H1 (cell line): Measurements from ENCODE around the gene POTEG.
"Not testable (repeated sequence)": the region's sequence is repeated elsewhere in the genome, so short reads cannot be mapped to it uniquely, and the experiment has no call there.

Source experiments
- CEBPB ChIP-seq: IDR thresholded peaks from 2 replicates; pipeline ENCODE4 v1.6.1; 2012; ENCODE audit warnings: low read depth, low read length
- CREB1 ChIP-seq: IDR thresholded peaks from 2 replicates; pipeline ENCODE4 v1.6.1; 2012; ENCODE audit warnings: inconsistent platforms
- CTCF ChIP-seq, 3 experiments: IDR thresholded peaks; 1 replicate in 2 of 3; 2 replicates in 1 of 3; pipeline versions ENCODE4 v1.5.1 to v1.6.1; 2011; ENCODE audit warnings: low read length in 3 of 3, mild to moderate bottlenecking in 3 of 3, inconsistent platforms in 2 of 3, low read depth in 1 of 3, moderate library complexity in 1 of 3; ENCODE audit not compliant: insufficient read depth in 1 of 3; ENCODE audit errors: control extremely low read depth in 1 of 3
- EZH2 ChIP-seq: fragments of 200-600 bp; sonication (generic); IDR thresholded peaks from 2 replicates; pipeline ENCODE4 v1.7.1; 2012; ENCODE audit warnings: low read depth, mild to moderate bottlenecking, moderate library complexity, low read length, inconsistent platforms; ENCODE audit not compliant: severe bottlenecking
- JUND ChIP-seq: IDR thresholded peaks from 2 replicates; pipeline ENCODE4 v1.6.1; 2011; ENCODE audit warnings: mild to moderate bottlenecking, improper control_type of control experiment, low read length
- KDM5A ChIP-seq: fragments of 200-600 bp; IDR thresholded peaks from 2 replicates; pipeline ENCODE4 v1.7.1; 2012; ENCODE audit warnings: mild to moderate bottlenecking, low read length, inconsistent platforms, mixed read lengths
- PHF8 ChIP-seq: fragments of 200-600 bp; sonication (generic); conservative IDR thresholded peaks from 2 replicates; pipeline ENCODE4 v1.7.1; 2012; ENCODE audit warnings: low read depth, mild to moderate bottlenecking, inconsistent platforms, low read length, moderate library complexity
- POLR2A ChIP-seq, 2 experiments: IDR thresholded peaks; 1 replicate in 1 of 2; 2 replicates in 1 of 2; pipeline ENCODE4 v1.6.1; 2011; ENCODE audit warnings: low read depth in 2 of 2, low read length in 2 of 2, mild to moderate bottlenecking in 2 of 2; ENCODE audit errors: control extremely low read depth in 1 of 2
- POLR2AphosphoS5 ChIP-seq: IDR thresholded peaks from 2 replicates; pipeline ENCODE4 v1.6.1; 2011; ENCODE audit warnings: low read depth, low read length
- RAD21 ChIP-seq, 2 experiments: IDR thresholded peaks in 1 of 2; conservative IDR thresholded peaks in 1 of 2; 2 replicates each; pipeline ENCODE4 v1.6.1; 2011; ENCODE audit warnings: low read depth in 2 of 2, low read length in 2 of 2, improper control_type of control experiment in 1 of 2, inconsistent platforms in 1 of 2, mild to moderate bottlenecking in 1 of 2, moderate library complexity in 1 of 2
- TAF1 ChIP-seq: IDR thresholded peaks from 2 replicates; pipeline ENCODE4 v1.6.1; 2011; ENCODE audit warnings: mild to moderate bottlenecking, low read depth, low read length
- TF ChIP-seq, protein P1 (sequence below): IDR thresholded peaks from 2 replicates; pipeline ENCODE4 v1.6.1; 2012; ENCODE audit warnings: inconsistent platforms

DNA sequence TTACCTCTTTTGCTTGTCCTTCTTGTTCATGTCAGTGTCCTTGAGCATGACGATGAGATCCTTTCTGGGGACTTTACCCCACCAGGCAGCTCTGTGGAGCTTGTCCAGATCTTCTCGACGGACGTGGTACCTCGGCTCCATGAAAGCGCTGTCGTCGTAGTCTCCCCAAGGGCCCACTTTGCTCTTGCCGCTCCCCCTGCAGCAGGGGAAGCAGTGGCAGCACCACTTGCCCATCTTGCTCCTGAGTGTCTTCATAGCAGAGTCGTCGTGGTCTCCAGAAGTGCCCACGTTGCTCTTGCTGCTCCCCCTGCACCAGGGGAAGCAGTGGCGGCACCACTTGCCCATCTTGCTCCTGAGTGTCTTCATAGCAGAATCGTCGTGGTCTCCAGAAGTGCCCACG lies 376 bp downstream of the POTEG start:
- TF ChIP-seq CREB1; KDM5A; CTCF (IDR thresholded peaks at IDR 0.05; ENCODE audit: control extremely low read depth in 1 of 3, insufficient read depth in 1 of 3, low read depth in 1 of 3, low read length in 3 of 3); JUND; POLR2A (IDR thresholded peaks at IDR 0.05; ENCODE audit: control extremely low read depth in 1 of 2, low read depth in 2 of 2, low read length in 2 of 2); TAF1; EZH2; RAD21 (IDR thresholded peaks at IDR 0.05 in 1 of 2, conservative IDR thresholded peaks at IDR 0.05 in 1 of 2; ENCODE audit: low read depth in 2 of 2, low read length in 2 of 2); PHF8; CEBPB; POLR2AphosphoS5: not testable (repeated sequence)
- TF ChIP-seq, protein P1, sequence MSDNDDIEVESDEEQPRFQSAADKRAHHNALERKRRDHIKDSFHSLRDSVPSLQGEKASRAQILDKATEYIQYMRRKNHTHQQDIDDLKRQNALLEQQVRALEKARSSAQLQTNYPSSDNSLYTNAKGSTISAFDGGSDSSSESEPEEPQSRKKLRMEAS: not testable (repeated sequence)
